Heart right ventricle (tissue), 16 donors: Measurements from ENCODE around the gene GDAP1L1. TPM values are rescaled to one million over a fixed set of nuclear protein-coding genes. Genes with fewer than 3 reads are reported as not detected.
A peak's percentile ranks its signal among the peaks of the same experiment; 100 is the strongest.

Experiments used
- ATAC-seq, 8 donors: fragments of 200-7000 bp; cut with Tn5 transposase; one replicate each; pipeline ENCODE4 v1.9.1; 2020; ENCODE audit warnings: mild to moderate bottlenecking in 8 of 8, moderate library complexity in 8 of 8, moderate number of reproducible peaks in 1 of 8
- DNase-seq, 2 donors: peaks; one replicate each; pipeline ENCODE4 v3.0.0-alpha.2; 2020
- H3K27ac ChIP-seq, 10 donors: fragments of 200-600 bp; sonication (generic) in 2 of 10; one replicate each; pipeline versions ENCODE4 v1.5.0 to v1.8.0; 2020 to 2022; ENCODE audit warnings: mild to moderate bottlenecking in 3 of 10
- H3K27me3 ChIP-seq, 7 donors: fragments of 200-600 bp; one replicate each; pipeline ENCODE4 v1.8.0; 2021 to 2022; ENCODE audit warnings: mild to moderate bottlenecking in 2 of 7
- H3K36me3 ChIP-seq, 9 donors: fragments of 200-600 bp; sonication (generic) in 1 of 9; one replicate each; pipeline versions ENCODE4 v1.5.0 to v1.8.0; 2020 to 2022; ENCODE audit warnings: mild to moderate bottlenecking in 2 of 9
- H3K4me1 ChIP-seq, 9 donors: fragments of 200-600 bp; sonication (generic) in 1 of 9; one replicate each; pipeline versions ENCODE4 v1.5.0 to v1.8.0; 2020 to 2022; ENCODE audit warnings: mild to moderate bottlenecking in 4 of 9
- H3K4me3 ChIP-seq, 10 donors: fragments of 200-600 bp; sonication (generic) in 2 of 10; one replicate each; pipeline versions ENCODE4 v1.5.0 to v1.8.0; 2020 to 2022; ENCODE audit warnings: mild to moderate bottlenecking in 7 of 10, moderate library complexity in 2 of 10
- H3K9me3 ChIP-seq, 11 donors: fragments of 200-600 bp in 10 of 11; sonication (generic) in 2 of 11; one replicate each; pipeline versions ENCODE4 v1.5.0 to v1.8.0; 2013 to 2022; ENCODE audit warnings: mild to moderate bottlenecking in 2 of 11, control low read depth in 1 of 11, moderate library complexity in 1 of 11
- WGBS, 2 donors: extraction: QIAGEN DNeasy Blood & Tissue Kit; methylation state at CpG; one replicate each; pipeline ENCODE4 v1.1.7; 2013; ENCODE audit warnings: inconsistent platforms in 1 of 2; 5-methylcytosine and 5-hydroxymethylcytosine counted together
- intact Hi-C, 10 donors: fragments of 100-400 bp; cut with DNase I; formaldehyde crosslinking; loops; one replicate each; pipeline versions ENCODE4 v1.11.1 to v1.14.2; 2022
- polyA plus RNA-seq, 2 donors: library from polyadenylated mRNA; stranded (reverse); fragments of 200-250 nt; gene quantifications; one replicate each; pipeline ENCODE4 v1.2.3, GENCODE V29; 2013
- total RNA-seq, 10 donors: library from RNA; stranded (reverse); fragmentation: NEBNext Ultra II Directional in 3 of 10; extraction: Animal tissue kit (Norgen Biotek cat#: 25700) in 3 of 10; gene quantifications; one replicate each; pipeline versions ENCODE4 v1.2.1 to v1.2.4, GENCODE V29; 2021 to 2023
- TF ChIP-seq, protein P1 (sequence below), 9 donors: fragments of 200-600 bp; sonication (generic) in 2 of 9; IDR thresholded peaks; one replicate each; pipeline versions ENCODE4 v1.5.0 to v1.8.0; 2021 to 2022; ENCODE audit warnings: antibody characterized with exemption in 9 of 9, mild to moderate bottlenecking in 5 of 9, moderate library complexity in 1 of 9
- donor health status: Arrhythmogenic right ventricular cardiomyopathy.
- donor health status: ischemic (EF 13 %, LVEDD 7.1; RV severe dilation, severe dysfunction).
- donor health status: healthy with polysubstance abuse.
- donor health status: DM: no; HTN: yes; CAD: no.
- donor health status: DM: no; HTN: no; CAD: no.
- donor health status: ischemic (EF 25% LVEDD 6.9; RV normal size, moderate dysfunction).
- donor health status: ischemic (EF 25% LVEDD 5.7; RV mildly dilated, moderate dysfunction).
- donor health status: healthy.
- donor health status: DM: yes; HTN: yes; CAD: no.
- donor health status: Ischemic cardiomyopathy.
- donor health status: ischemic (EF 35%, LVEDD 5.7; RV mildly dilated, moderate dysfunction).
- donor health status: nonischemic (EF 11% LVEDD 7.7; RV severe dilation, severe dysfunction).
- donor health status: DM: yes; HTN: yes; CAD: no.
- donor health status: PGD.
- donor health status: ischemic (EF 29% LVEDD 5.4; RV normal size, mild dysfunction).
- donor health status: nonischemic (EF 23%, LVEDD 6.1; RV moderate dilation, normal function).

GDAP1L1 gene
- total and polyA plus RNA-seq, 12 donors, result 0.09 to 0.71 (median 0.34) TPM; not detected in 2

DNA sequence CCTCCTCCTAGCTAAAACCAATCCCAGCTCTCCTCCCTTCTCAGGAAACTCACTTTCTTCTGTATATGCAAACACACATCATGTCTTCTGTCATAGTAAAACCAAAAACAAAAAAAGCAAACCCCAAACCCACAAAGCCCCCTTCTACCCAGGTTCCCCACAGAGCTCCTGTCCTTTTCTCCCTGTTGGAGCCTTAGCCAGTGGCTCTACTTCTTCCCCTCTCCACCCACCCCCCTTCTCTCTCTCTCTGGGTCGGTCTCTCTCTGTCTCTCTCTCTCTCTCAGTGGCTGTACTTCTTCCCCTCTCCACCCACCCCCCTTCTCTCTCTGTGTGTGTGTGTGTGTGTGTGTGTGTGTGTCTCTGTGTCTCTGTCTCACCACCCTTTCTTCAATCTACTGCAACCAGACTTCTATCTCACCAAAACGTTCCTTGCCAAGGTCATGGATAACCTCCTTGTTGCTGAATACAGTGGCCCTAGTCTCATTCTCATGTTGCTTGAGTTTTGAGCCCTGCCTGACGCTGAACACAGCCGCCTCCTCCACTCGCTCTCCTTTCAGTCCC lies 27.9 kb upstream of the GDAP1L1 start:
- WGBS, 2 donors, result 36 to 48% methylated on average over 5 of the region's 5 CpGs
- H3K9me3 ChIP-seq, result no peaks in the 10 kb centered on the region
- peak in 2 of 8 donors; percentile 23 to 26 for ATAC-seq
- no peak overlapping the region for H3K4me3 ChIP-seq
- TF ChIP-seq, protein P1, sequence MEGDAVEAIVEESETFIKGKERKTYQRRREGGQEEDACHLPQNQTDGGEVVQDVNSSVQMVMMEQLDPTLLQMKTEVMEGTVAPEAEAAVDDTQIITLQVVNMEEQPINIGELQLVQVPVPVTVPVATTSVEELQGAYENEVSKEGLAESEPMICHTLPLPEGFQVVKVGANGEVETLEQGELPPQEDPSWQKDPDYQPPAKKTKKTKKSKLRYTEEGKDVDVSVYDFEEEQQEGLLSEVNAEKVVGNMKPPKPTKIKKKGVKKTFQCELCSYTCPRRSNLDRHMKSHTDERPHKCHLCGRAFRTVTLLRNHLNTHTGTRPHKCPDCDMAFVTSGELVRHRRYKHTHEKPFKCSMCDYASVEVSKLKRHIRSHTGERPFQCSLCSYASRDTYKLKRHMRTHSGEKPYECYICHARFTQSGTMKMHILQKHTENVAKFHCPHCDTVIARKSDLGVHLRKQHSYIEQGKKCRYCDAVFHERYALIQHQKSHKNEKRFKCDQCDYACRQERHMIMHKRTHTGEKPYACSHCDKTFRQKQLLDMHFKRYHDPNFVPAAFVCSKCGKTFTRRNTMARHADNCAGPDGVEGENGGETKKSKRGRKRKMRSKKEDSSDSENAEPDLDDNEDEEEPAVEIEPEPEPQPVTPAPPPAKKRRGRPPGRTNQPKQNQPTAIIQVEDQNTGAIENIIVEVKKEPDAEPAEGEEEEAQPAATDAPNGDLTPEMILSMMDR (IDR thresholded peaks at IDR 0.05), result no peak
- no peaks in the 10 kb centered on the region for H3K27me3 ChIP-seq
- intact Hi-C loops, result loop anchor here (2.0 to 10.0 kb wide), 15 partner anchors 92 to 516 kb away; partner anchors contain the start of genes FITM2 (in 3 of the 10) and TTPAL (in 1 of the 10)
- DNase-seq, result no peak
- H3K27ac ChIP-seq, result peak overlapping the region in 9 of 10 donors; percentile 18 to 72 (median 52)
- peaks cover 0 to 19% (median 0%) of the 10 kb centered on the region in 9 donors for H3K36me3 ChIP-seq
- H3K4me1 ChIP-seq, result peaks cover 0 to 45% (median 12%) of the 10 kb centered on the region in 9 donors

DNA sequence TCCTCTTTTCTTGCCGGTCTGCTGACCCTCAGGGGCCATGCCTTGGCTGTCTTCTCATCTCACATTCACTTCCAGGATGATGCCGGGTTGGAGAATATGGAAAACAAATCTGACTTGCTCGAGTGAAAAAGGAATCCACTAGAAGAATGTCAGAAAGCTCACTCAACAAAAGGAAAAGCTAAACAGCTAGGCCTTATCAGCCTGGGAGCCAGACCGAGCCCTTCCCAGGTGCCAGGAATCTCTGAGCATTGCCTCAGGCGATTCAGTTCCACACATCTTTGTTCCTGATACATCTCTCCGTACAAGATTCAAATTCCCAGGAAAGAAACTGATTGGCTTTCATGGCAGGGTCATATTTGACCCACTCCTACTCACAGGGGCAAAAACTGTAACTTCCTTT lies 27.3 kb upstream of the GDAP1L1 start:
- 26 to 42% methylated on average over 6 of the region's 6 CpGs for WGBS, 2 donors
- H3K9me3 ChIP-seq, result no peaks in the 10 kb centered on the region
- intact Hi-C loops, result loop anchor here (2.0 to 10.0 kb wide), 15 partner anchors 91 to 515 kb away; partner anchors contain the start of genes FITM2 (in 3 of the 10) and TTPAL (in 1 of the 10)
- TF ChIP-seq, protein P1 (IDR thresholded peaks at IDR 0.05), result no peak
- ATAC-seq (no peak), DNase-seq (no peak)
- H3K27ac ChIP-seq, result peak overlapping the region in 8 of 10 donors; percentile 18 to 72 (median 56)
- H3K27me3 ChIP-seq, result no peaks in the 10 kb centered on the region
- peaks cover 0 to 45% (median 11%) of the 10 kb centered on the region in 9 donors for H3K4me1 ChIP-seq
- peaks cover 0 to 19% (median 0%) of the 10 kb centered on the region in 9 donors for H3K36me3 ChIP-seq
- no peak overlapping the region for H3K4me3 ChIP-seq

GRCh38 chr20:44221368-44221954 lies 25.6 kb upstream of the GDAP1L1 start:
- intact Hi-C loops, result no loop called here
- no peak for DNase-seq
- H3K9me3 ChIP-seq, result no peaks in the 10 kb centered on the region
- H3K36me3 ChIP-seq, result peaks cover 0 to 23% (median 0%) of the 10 kb centered on the region in 9 donors
- H3K4me3 ChIP-seq, result no peak overlapping the region
- ATAC-seq, result no peak
- H3K27ac ChIP-seq, result peak overlapping the region in 1 of 10 donors; percentile 55
- WGBS, 2 donors, result 90 to 91% methylated on average over 3 of the region's 3 CpGs
- TF ChIP-seq, protein P1 (IDR thresholded peaks at IDR 0.05), result no peak
- no peaks in the 10 kb centered on the region for H3K27me3 ChIP-seq
- peaks cover 0 to 45% (median 10%) of the 10 kb centered on the region in 9 donors for H3K4me1 ChIP-seq

DNA sequence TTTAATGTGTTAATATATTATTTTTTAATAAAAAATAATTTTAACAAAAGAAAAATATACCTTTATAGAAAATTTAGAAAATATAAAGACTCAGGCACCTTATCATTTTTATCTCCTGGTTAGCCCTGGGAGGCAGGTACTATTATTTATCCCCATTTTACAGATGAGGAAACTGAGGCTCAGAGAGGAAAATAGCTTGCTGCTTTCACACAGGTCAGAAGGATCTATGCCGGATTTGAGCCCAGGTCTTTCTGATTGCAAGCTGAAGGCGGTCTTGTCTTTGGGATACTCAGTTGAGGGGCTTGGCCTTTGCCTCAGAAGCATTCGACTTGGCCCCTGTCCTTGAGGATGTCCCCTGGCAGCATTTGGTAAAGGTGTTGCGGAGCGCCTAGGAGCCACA lies 25.1 kb upstream of the GDAP1L1 start:
- Histone ChIP-seq H3K36me3 (peaks cover 0 to 23% (median 0%) of the 10 kb centered on the region in 9 donors), H3K27me3 (no peaks in the 10 kb centered on the region), H3K4me3 (no peak overlapping the region), H3K4me1 (peaks cover 0 to 44% (median 10%) of the 10 kb centered on the region in 9 donors), H3K9me3 (no peaks in the 10 kb centered on the region), H3K27ac (peak overlapping the region in 4 of 10 donors; percentile 46 to 68 (median 54))
- no peak for ATAC-seq
- TF ChIP-seq, protein P1 (IDR thresholded peaks at IDR 0.05), result no peak
- 97% methylated on average over 5 of the region's 5 CpGs for WGBS, 2 donors
- DNase-seq, result no peak
- intact Hi-C loops, result no loop called here
